ENCODE data around the gene ETV6. TPM values are rescaled to one million over a fixed set of nuclear protein-coding genes. Genes with fewer than 3 reads are reported as not detected.

The ETV6 gene
- total RNA-seq, 6 donors from 2014 or later, result 22.2 to 93.2 (median 37.5) TPM

GRCh38 chr12:11872055-11872454 lies 222.6 kb downstream of the ETV6 start:
- DNase-seq (no peak), ATAC-seq (ENCODE audit: low FRiP score in 2 of 2) (no peak)
- no peaks in the 10 kb centered on the region for H3K9me3 ChIP-seq
- H3K4me1 ChIP-seq, result peaks cover 11 to 19% (median 17%) of the 10 kb centered on the region in 4 donors
- TF ChIP-seq POLR2A (IDR thresholded peaks at IDR 0.05) (no peak), EP300 (IDR thresholded peaks at IDR 0.05) (no peak), POLR2AphosphoS5 (IDR thresholded peaks at IDR 0.05) (no peak)
- TF ChIP-seq, protein P1, sequence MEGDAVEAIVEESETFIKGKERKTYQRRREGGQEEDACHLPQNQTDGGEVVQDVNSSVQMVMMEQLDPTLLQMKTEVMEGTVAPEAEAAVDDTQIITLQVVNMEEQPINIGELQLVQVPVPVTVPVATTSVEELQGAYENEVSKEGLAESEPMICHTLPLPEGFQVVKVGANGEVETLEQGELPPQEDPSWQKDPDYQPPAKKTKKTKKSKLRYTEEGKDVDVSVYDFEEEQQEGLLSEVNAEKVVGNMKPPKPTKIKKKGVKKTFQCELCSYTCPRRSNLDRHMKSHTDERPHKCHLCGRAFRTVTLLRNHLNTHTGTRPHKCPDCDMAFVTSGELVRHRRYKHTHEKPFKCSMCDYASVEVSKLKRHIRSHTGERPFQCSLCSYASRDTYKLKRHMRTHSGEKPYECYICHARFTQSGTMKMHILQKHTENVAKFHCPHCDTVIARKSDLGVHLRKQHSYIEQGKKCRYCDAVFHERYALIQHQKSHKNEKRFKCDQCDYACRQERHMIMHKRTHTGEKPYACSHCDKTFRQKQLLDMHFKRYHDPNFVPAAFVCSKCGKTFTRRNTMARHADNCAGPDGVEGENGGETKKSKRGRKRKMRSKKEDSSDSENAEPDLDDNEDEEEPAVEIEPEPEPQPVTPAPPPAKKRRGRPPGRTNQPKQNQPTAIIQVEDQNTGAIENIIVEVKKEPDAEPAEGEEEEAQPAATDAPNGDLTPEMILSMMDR (IDR thresholded peaks at IDR 0.05), result no peak
- no peaks in the 10 kb centered on the region for H3K27me3 ChIP-seq
- no peak overlapping the region for H3K27ac ChIP-seq
- whole genome bisulfite sequencing, 2 donors, result 77 to 78% methylated on average over 4 of the region's 4 CpGs
- H3K36me3 ChIP-seq, result peaks cover 5 to 42% (median 20%) of the 10 kb centered on the region in 4 donors
- H3K4me3 ChIP-seq, result no peak overlapping the region

GRCh38 chr12:11875414-11875935 lies 226.0 kb downstream of the ETV6 start:
- peaks cover 33 to 48% (median 44%) of the 10 kb centered on the region in 4 donors for H3K4me1 ChIP-seq
- 55 to 58% methylated on average over 3 of the region's 3 CpGs for WGBS, 2 donors

GRCh38 chr12:11876307-11876706 lies 226.8 kb downstream of the ETV6 start:
- no peak overlapping the region for H3K4me3 ChIP-seq
- peaks cover 0 to 15% (median 0%) of the 10 kb centered on the region in 4 donors for H3K36me3 ChIP-seq
- peak overlapping the region in 1 of 4 donors; percentile 54 for H3K27ac ChIP-seq
- WGBS, 2 donors, result 41 to 44% methylated on average over 5 of the region's 5 CpGs
- DNase-seq (no peak), ATAC-seq (ENCODE audit: low FRiP score in 2 of 2) (no peak)
- peaks cover 36 to 48% (median 44%) of the 10 kb centered on the region in 4 donors for H3K4me1 ChIP-seq
- TF ChIP-seq POLR2AphosphoS5 (IDR thresholded peaks at IDR 0.05), result no peak
- no peak for TF ChIP-seq POLR2A (IDR thresholded peaks at IDR 0.05)
- TF ChIP-seq, protein P1 (IDR thresholded peaks at IDR 0.05), result no peak
- no peak for TF ChIP-seq EP300 (IDR thresholded peaks at IDR 0.05)
- no peaks in the 10 kb centered on the region for H3K9me3 ChIP-seq
- H3K27me3 ChIP-seq, result no peaks in the 10 kb centered on the region

More at GRCh38 chr12:11875414-11875935, 226.0 kb downstream of the ETV6 start:
- DNase-seq (no peak), ATAC-seq (ENCODE audit: low FRiP score in 2 of 2) (no peak)
- Histone ChIP-seq H3K9me3 (no peaks in the 10 kb centered on the region), H3K27me3 (no peaks in the 10 kb centered on the region), H3K36me3 (peaks cover 0 to 24% (median 7%) of the 10 kb centered on the region in 4 donors), H3K4me3 (no peak overlapping the region), H3K27ac (peak overlapping the region in 1 of 4 donors; percentile 15)
- no peak for TF ChIP-seq EP300 (IDR thresholded peaks at IDR 0.05)
- TF ChIP-seq POLR2AphosphoS5 (IDR thresholded peaks at IDR 0.05), result no peak
- TF ChIP-seq POLR2A (IDR thresholded peaks at IDR 0.05), result no peak
- TF ChIP-seq, protein P1 (IDR thresholded peaks at IDR 0.05), result no peak

DNA sequence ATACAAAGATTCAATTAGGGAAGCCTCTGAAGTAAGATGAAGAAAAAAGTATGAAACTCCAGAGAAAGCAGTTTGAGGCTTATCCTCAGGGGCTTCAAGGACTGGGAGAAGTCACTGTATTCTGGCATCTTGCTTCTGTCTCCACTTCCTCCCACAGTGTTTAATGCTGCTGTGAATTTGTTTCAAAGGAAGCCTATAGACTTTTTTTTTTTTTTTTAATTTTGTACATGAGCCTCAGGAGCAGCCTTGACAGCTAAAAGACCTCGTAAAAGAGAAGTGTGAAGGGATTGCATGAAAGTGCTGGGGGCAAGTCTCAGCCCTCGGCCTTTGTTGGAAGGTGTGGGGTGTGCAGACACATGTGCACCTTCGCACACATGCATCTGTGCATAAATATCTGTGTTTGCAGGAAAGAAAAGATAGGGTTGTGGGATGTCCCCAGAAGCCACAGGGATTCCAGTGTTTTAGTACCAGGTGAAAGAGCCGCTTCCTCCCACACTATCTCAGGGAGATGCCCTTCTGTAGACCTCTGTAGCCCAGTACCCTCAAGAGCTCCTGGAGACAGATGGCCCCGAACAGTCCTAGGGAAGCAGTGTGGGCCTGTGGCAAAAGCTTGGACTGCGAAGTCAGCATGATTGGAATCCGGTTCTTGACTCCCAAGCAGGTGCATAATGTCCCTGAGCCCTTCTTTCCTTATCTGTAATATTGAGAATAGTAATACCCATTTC lies 227.8 kb downstream of the ETV6 start:
- Histone ChIP-seq H3K27me3 (no peaks in the 10 kb centered on the region), H3K27ac (peak overlapping the region in 3 of 4 donors; percentile 25 to 54 (median 29)), H3K36me3 (peaks cover 0 to 7% (median 0%) of the 10 kb centered on the region in 4 donors), H3K4me1 (peaks cover 36 to 48% (median 44%) of the 10 kb centered on the region in 4 donors), H3K9me3 (no peaks in the 10 kb centered on the region), H3K4me3 (no peak overlapping the region)
- DNase-seq (no peak), ATAC-seq (ENCODE audit: low FRiP score in 2 of 2) (no peak)
- WGBS, 2 donors, result 83 to 89% methylated on average over 7 of the region's 7 CpGs
- no peak for TF ChIP-seq POLR2A (IDR thresholded peaks at IDR 0.05)
- TF ChIP-seq, protein P1 (IDR thresholded peaks at IDR 0.05), result no peak
- TF ChIP-seq POLR2AphosphoS5 (IDR thresholded peaks at IDR 0.05), result no peak
- TF ChIP-seq EP300 (IDR thresholded peaks at IDR 0.05), result no peak

All from upper lobe of left lung (tissue), 6 donors.